Osteocyte (in vitro differentiated cells): ENCODE measurements around the gene HINFP. TPM values are rescaled to one million over a fixed set of nuclear protein-coding genes. Genes with fewer than 3 reads are reported as not detected.

Source experiments
- DNase-seq: peaks from one replicate; pipeline ENCODE4 v3.0.0; 2021; ENCODE audit warnings: mixed read lengths; ENCODE audit not compliant: unreplicated experiment; ENCODE audit errors: extremely low spot score
- H3K27ac Mint-ChIP-seq: one replicate; pipeline ENCODE4 v1.8.0; 2021; ENCODE audit warnings: mild to moderate bottlenecking, mixed read lengths; ENCODE audit not compliant: unreplicated experiment
- H3K27me3 Mint-ChIP-seq: one replicate; pipeline ENCODE4 v1.8.0; 2021; ENCODE audit warnings: mixed read lengths; ENCODE audit not compliant: unreplicated experiment
- H3K36me3 Mint-ChIP-seq: one replicate; pipeline ENCODE4 v1.8.0; 2021; ENCODE audit warnings: mixed read lengths; ENCODE audit not compliant: unreplicated experiment
- H3K4me1 Mint-ChIP-seq: one replicate; pipeline ENCODE4 v1.8.0; 2021; ENCODE audit warnings: mixed read lengths; ENCODE audit not compliant: unreplicated experiment
- H3K4me3 Mint-ChIP-seq: one replicate; pipeline ENCODE4 v1.8.0; 2021; ENCODE audit warnings: mild to moderate bottlenecking, moderate library complexity, mixed read lengths; ENCODE audit not compliant: unreplicated experiment
- H3K9me3 Mint-ChIP-seq: one replicate; pipeline ENCODE4 v1.8.0; 2021; ENCODE audit warnings: mixed read lengths; ENCODE audit not compliant: unreplicated experiment
- total RNA-seq: library from RNA; stranded (reverse); gene quantifications from 2 replicates; pipeline ENCODE4 v1.2.1, GENCODE V29; 2021
- TF ChIP-seq, protein P1 (sequence below): fragments of 200-600 bp; sonication (generic); IDR thresholded peaks from 2 replicates; pipeline ENCODE4 v1.5.0; 2021; ENCODE audit warnings: antibody characterized with exemption, mild to moderate bottlenecking, moderate library complexity

HINFP gene
- total RNA-seq, 1 donor from 2014 or later: 26.1 TPM

DNA sequence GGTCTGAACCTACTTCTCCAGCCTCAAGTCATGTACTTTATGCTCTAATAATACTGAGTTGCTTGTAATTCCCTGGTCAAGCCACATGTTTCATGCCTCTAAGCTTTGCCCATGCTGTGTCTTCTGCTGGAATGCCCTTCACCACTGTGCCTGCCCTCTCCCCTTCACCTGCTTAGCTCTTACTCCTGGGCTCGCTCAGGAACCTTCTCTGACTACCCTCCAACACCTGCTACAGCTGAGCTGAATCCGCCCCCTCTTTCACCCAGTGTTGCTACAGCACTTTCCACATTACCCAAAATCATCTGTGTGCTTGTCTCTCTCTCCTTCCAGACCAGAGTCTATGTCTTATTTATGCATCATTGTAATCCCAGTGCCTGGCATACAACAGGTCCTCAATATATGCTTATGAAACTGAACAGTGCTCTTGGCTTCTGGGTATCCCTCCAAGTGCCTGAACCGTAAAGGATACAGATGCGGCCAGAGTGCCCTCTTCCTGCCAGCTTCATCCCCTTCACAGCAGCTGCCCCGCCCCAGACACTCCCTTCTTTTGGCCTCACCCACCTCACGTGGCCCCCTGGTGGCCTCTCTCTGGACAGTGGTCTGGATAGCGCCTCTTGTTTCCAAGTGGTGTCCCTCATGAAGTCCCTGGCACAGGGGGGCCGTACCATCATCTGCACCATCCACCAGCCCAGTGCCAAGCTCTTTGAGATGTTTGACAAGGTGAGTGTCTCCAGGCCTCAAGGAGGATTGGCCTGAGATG is 34.5 kb downstream of the HINFP start:
- TF ChIP-seq, protein P1, sequence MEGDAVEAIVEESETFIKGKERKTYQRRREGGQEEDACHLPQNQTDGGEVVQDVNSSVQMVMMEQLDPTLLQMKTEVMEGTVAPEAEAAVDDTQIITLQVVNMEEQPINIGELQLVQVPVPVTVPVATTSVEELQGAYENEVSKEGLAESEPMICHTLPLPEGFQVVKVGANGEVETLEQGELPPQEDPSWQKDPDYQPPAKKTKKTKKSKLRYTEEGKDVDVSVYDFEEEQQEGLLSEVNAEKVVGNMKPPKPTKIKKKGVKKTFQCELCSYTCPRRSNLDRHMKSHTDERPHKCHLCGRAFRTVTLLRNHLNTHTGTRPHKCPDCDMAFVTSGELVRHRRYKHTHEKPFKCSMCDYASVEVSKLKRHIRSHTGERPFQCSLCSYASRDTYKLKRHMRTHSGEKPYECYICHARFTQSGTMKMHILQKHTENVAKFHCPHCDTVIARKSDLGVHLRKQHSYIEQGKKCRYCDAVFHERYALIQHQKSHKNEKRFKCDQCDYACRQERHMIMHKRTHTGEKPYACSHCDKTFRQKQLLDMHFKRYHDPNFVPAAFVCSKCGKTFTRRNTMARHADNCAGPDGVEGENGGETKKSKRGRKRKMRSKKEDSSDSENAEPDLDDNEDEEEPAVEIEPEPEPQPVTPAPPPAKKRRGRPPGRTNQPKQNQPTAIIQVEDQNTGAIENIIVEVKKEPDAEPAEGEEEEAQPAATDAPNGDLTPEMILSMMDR: no peak
- no peaks in the 10 kb centered on the region for H3K9me3 Mint-ChIP-seq
- no peak overlapping the region for H3K4me3 Mint-ChIP-seq
- H3K4me1 Mint-ChIP-seq: peaks cover 4% of the 10 kb centered on the region
- no peak overlapping the region for H3K27ac Mint-ChIP-seq
- no peaks in the 10 kb centered on the region for H3K36me3 Mint-ChIP-seq
- no peak for DNase-seq
- H3K27me3 Mint-ChIP-seq: no peaks in the 10 kb centered on the region

DNA sequence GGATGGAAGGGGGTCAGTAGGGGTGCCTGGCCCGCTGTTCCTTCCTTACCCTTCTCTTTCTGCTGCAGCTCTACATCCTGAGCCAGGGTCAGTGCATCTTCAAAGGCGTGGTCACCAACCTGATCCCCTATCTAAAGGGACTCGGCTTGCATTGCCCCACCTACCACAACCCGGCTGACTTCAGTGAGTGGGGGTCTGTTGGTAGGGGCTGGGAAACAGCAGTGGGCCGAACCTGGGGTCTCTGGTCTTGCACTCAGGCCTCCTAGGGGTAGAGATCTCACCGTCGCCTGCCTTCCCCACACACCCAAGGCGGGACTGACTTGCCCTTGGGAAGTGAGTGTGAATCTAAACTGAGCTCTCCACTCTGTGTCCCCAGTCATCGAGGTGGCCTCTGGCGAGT is 35.1 kb downstream of the HINFP start:
- H3K36me3 Mint-ChIP-seq: no peaks in the 10 kb centered on the region
- TF ChIP-seq, protein P1: no peak
- H3K4me1 Mint-ChIP-seq: no peaks in the 10 kb centered on the region
- H3K27ac Mint-ChIP-seq: no peak overlapping the region
- no peak overlapping the region for H3K4me3 Mint-ChIP-seq
- no peaks in the 10 kb centered on the region for H3K9me3 Mint-ChIP-seq
- H3K27me3 Mint-ChIP-seq: no peaks in the 10 kb centered on the region
- no peak for DNase-seq

DNA sequence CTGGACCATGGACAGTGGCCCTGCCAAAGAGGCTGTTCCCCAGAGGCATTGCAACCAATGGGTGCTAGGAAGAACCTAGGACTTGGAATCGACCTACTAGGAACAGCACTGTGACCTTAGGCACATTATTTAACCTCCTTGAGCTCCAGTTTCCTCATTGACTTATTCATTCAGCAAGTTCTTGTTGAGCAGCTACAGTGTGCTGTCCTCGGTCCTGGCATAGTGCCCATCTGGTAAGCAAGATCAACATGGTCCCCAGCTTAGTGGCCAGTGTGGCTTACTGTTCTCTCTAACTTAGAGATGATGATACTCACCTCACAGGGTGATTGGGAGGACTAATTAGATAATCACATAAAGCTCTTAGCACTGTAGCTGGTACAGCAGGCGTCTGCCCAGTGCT is 35.7 kb downstream of the HINFP start:
- Mint-ChIP-seq H3K27me3 (no peaks in the 10 kb centered on the region), H3K4me3 (no peak overlapping the region), H3K4me1 (no peaks in the 10 kb centered on the region), H3K36me3 (no peaks in the 10 kb centered on the region), H3K9me3 (no peaks in the 10 kb centered on the region), H3K27ac (no peak overlapping the region)
- no peak for DNase-seq
- TF ChIP-seq, protein P1: no peak

DNA sequence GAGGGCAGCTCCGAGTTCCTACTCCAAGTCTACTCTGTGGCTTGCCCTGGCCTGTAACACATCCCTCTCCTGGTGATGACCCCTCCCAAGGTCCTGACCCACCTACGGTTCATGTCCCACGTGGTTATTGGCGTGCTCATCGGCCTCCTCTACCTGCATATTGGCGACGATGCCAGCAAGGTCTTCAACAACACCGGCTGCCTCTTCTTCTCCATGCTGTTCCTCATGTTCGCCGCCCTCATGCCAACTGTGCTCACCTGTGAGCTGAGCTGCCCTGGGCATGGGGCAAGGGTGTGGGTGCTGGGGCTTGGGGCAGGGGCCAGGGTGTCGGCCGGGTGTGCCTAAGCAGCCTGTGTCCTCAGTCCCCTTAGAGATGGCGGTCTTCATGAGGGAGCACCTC is 37.1 kb downstream of the HINFP start:
- Mint-ChIP-seq H3K36me3 (no peaks in the 10 kb centered on the region), H3K27ac (no peak overlapping the region), H3K9me3 (no peaks in the 10 kb centered on the region), H3K27me3 (no peaks in the 10 kb centered on the region), H3K4me3 (no peak overlapping the region), H3K4me1 (no peaks in the 10 kb centered on the region)
- no peak for DNase-seq
- TF ChIP-seq, protein P1: no peak

DNA sequence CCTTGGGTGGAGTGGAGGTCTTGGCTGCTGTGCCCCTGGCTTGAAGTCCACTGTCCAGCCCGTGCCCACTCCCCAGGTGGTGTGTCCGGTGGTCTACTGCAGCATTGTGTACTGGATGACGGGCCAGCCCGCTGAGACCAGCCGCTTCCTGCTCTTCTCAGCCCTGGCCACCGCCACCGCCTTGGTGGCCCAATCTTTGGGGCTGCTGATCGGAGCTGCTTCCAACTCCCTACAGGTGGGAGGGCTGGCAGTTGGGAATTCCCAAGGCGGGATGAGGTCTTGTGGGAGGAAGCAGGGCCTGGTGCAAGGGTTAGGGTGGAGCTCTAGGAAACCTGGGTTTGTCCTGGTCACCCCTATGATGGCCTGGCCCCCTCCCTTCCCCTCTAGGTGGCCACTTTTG is 38.8 kb downstream of the HINFP start:
- no peaks in the 10 kb centered on the region for H3K27me3 Mint-ChIP-seq
- TF ChIP-seq, protein P1: no peak
- H3K4me3 Mint-ChIP-seq: no peak overlapping the region
- H3K4me1 Mint-ChIP-seq: no peaks in the 10 kb centered on the region
- no peak overlapping the region for H3K27ac Mint-ChIP-seq
- H3K9me3 Mint-ChIP-seq: no peaks in the 10 kb centered on the region
- H3K36me3 Mint-ChIP-seq: no peaks in the 10 kb centered on the region
- DNase-seq: no peak
